GM18517 (cell line): ENCODE data around the gene TRIM29.

ENCODE experiments used
- ATAC-seq: cut with Tn5 transposase; IDR thresholded peaks from one replicate; pipeline ENCODE4 v1.9.1; 2021; ENCODE audit warnings: mild to moderate bottlenecking, moderate library complexity; ENCODE audit not compliant: unreplicated experiment

The TRIM29 gene

GRCh38 chr11:120098503-120099020, 39.4 kb downstream of the TRIM29 start:
- ATAC-seq: no peak

- ATAC-seq: no peak
Measured at GRCh38 chr11:120097721-120098385, 40.1 kb downstream of the TRIM29 start.

DNA sequence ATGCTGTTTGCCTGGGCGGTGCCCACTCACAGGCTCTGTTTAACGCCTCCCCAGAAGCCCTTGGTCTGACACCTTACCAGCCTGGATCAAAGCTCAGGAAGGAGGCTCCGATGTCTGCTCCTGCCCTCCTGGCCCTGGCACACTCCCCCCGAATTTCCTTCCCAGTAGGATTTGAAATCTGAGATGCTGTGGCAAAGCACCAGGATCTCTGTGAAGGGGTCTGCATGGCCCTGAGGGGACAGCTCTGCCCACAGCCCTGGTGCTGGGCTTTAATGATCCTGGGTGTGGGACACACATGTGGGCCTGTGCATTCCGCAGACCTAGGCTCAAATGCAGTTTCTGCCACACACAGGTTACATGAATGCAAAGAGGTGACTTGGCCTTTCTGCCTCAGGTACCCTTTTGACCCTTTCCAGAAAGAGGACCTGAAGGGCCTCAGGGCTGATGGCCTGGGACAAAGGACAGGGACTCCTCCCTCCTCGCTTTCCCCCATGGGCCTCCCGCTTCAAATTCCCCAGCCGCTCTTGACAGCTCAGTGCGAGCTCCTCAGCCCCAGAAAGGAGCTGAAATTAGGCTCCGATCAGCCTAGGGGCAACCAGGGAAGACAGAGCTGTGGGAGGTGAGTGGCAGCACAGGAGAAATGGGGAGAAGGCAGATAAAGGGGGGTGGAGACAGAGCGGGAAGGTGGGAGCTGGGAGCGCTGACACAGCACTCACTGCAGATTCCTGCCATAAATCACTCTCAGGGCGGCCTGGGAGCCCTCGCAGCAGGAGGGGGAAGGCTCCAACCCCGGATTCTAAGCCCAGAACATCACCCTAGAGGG, 41.3 kb downstream of the TRIM29 start:
- no peak for ATAC-seq

GRCh38 chr11:120095516-120095915, 42.4 kb downstream of the TRIM29 start:
- ATAC-seq: no peak

GRCh38 chr11:120091701-120092100, 46.2 kb downstream of the TRIM29 start:
- no peak for ATAC-seq

DNA sequence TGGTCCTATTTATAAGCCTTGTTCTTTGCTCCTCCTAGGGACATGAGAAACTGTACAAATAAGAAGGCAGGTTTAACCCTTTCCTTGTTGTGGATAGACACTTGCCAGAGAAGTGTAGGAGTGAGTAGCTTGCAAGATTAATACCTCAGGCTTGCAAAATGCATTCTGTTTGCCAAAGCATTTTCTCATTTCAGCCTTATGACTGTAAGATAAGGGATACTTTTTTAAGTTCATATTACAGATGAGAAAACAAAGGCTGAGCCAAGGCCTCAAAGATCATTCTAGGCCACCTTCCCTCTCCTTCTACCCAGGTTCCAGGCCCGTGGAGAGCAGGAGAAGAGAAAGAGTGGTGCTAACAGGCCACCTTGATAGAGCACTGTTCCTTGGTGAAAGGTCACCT, 46.8 kb downstream of the TRIM29 start:
- ATAC-seq: no peak

DNA sequence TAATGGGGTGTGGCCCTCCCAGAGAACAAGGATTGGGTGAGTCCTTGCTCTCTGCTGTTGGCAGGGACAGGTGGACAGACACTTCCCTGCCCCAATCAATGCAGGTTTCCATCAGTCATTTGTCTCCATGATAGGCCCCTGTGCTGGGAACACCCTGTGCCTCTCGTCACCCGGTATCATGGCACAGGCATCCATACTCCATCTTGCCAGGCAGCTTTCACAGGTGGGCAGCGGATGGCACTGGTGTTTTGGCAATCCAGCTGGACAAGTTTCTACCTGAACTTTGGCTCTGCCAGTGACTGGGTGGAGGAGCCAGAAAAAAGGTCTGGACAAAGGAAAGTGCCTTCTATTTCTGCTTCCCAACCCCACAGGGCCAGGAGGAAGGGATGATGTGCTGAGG, 47.5 kb downstream of the TRIM29 start:
- ATAC-seq: no peak

DNA sequence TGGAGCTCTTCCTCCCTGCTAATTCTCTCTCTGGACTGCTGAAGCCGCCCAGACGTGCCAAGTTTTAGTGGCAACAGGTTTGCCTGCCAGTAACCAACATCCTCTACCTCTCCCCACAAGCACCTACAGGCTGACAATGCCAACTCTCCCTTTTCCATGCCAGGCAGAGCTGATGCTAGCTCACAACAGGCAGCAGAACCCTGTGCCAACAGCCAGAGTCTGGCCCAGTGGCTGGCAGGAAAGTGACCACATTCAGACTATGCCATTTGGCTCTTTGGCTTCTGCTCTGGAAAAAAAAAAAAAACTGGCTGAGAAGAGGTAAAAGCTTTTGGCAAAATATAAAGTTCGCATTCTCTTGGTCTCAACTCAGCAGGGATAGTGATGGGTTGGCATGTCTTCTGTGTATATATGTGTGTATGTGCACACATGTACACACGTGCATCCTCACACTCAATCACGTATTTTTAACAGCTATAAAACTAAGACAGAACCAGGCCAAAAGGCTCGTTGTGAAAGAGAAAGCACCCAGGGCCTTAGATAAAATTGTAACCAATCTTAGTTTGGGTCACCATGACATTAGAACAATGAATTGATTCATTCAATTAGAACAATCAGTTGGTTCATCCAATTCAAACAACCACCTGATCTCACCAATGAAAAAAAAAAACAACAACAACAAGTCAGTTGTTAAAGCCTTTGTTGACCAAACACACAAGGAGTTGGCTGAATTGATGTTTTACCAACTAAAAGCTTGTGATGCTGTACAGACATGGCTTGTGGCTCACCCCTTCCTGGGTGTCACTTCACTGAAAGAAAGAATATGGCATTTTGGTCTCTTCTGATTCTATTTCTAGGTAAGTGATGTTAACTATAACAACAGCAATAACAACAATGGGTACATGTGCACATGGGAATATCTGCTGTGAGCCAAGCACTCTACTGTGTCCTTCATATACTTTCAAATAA, 48.6 kb downstream of the TRIM29 start:
- no peak for ATAC-seq

DNA sequence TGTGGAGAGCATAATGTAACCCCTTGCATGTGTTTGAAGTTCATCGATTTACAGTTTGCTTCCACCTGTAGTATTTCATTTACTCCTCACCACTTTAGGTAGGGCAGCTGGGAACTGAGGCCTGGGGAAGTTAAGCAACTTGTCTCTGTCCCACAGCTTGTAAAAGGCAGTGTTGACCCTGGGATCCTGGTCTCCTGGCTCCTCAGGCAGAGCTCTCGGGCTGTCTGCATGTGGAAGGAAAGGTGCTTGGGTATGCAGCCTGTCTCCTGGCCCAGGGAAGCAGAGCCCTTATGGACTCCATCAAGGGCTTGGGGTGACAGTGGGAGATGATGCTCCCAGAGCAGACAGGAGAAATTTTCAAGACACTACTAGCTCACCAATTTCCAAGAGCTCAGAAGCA, 49.9 kb downstream of the TRIM29 start:
- no peak for ATAC-seq

DNA sequence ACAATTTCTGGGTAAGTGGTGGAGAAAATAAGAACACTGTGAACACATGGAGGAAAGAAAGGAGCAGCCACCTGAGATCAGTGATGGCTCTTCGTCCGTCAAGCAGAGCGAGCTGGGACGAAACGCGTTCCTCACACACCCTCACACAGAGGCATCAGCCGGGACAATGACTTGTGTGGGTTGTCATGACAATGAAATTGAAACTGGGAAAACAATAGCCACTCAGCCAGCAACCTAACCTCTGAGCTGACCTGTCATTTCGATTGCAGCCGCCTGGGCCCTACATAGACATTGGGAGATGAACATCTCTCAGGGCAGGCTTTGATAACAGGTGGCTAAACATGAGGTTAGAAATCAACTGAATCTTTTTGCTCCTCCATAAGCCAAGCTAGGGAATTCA, 51.3 kb downstream of the TRIM29 start:
- no peak for ATAC-seq

DNA sequence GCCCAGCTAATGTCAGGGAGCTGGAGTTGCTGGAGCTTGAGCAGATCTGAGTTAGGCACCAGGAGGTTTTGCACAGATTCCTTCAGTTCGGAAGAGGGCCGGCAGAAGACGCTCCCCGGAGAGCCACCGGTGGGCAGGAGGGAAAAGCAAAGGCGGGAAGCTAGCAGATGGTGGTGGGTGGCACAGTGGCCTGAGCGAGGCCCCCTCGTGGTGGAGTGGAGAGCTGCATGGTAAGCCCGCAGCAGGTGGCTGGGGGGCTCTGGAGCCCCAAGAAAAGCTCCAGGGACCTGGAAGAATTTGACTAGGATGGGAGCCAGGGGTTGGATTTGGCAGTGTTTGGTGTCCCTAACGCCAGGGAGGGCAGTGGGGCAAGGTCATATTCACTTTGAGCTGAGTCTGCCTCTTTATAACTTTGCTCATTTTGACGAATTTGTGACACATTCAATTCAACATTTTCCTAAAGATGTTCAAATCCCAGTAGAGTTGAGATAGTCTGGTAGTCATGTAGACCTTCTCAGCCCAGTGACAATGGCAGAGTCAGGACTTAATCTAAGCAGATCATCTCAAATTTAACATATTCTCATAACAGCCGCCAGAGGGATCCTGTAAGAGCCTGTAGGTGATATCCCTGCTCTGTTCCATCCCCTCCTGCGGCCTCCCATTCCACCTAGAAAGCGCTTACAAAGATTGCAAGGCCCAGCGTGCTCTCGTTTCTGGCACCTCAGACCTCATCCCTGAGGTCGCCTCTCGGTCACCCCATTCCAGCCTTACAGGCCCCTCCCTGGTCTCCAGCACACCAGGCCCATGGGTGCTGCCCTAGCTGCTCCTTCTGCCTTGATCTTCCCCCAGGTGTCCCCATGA, 57.9 kb downstream of the TRIM29 start:
- ATAC-seq: no peak

GRCh38 chr11:120078397-120078796, 59.5 kb downstream of the TRIM29 start:
- no peak for ATAC-seq

DNA sequence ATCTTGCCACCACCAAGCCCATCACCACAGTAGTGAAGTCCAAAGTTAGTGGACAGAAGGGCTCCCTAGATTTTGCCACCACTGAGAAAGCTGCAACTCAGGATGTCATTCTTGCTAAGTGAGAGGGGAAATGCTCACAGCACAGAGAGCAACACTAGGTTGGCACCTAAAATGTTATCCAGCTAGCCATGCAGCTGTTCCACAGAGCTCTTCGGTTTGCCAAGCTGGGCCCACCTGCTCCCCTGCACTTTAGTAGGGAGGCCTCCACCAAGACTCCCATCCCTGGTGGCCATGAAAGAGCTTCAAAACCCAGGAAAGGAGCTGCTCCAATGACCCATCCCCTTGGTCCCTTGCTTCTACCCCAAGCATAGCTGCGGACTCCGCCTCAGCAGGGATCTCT, 63.8 kb downstream of the TRIM29 start:
- no peak for ATAC-seq

- no peak for ATAC-seq
Measured at GRCh38 chr11:120073196-120073595, 64.7 kb downstream of the TRIM29 start.

GRCh38 chr11:120068114-120068573, 69.8 kb downstream of the TRIM29 start:
- no peak for ATAC-seq

GRCh38 chr11:120067438-120068113, 70.3 kb downstream of the TRIM29 start:
- no peak for ATAC-seq

GRCh38 chr11:120066738-120067437, 71.0 kb downstream of the TRIM29 start:
- ATAC-seq: no peak

GRCh38 chr11:120065876-120066275, 72.0 kb downstream of the TRIM29 start:
- ATAC-seq: no peak

GRCh38 chr11:120065176-120065575, 72.7 kb downstream of the TRIM29 start:
- no peak for ATAC-seq
